ENCODE results near the gene CENPP. TPM values are rescaled to one million over a fixed set of nuclear protein-coding genes. Genes with fewer than 3 reads are reported as not detected.

CENPP gene
- total RNA-seq, 1 donor from 2014 or later: 9.1 TPM

DNA sequence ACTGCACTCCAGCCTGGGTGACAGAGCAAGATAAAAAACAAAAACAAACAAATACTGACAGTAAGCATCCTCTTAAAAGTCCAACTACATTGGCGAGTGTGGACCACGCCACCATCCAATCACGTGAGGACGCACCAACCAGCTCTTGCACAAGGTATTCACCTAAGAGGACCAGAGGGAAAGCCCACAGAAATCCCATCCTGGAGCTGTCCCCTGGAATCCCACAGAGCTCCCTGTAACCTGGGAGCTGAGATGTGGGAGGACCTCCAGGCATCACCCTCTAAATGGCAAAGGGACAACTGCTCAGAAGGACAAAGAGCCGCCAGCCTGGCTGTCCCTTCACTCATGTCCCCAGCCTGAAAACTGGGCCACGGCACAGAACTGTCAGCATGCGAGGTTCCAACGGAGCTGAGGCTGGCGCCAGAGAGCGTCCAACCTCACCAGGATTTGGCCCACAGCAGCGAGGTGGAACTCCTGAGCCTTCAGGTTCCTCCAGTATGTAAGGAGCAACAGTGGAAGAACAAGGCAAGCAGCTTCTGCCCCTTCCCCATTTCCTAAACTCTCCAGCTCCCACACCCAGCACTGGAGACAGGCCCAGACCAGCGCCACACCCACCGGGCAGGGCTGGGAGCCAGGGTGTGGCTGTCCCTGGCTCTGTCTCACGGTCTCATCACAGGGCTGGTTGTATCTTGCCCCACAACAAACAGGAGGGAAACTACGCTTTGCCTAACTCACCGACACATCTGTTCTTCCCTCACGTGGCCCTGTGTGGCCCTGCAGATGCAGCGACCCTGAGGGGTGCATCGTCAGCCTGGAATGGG is 328.9 kb downstream of the CENPP start:
- intact Hi-C loops (cut with DNase I): no loop called here
- ATAC-seq (peak; percentile 76), DNase-seq (ENCODE audit: low spot score) (peak; percentile 39)

DNA sequence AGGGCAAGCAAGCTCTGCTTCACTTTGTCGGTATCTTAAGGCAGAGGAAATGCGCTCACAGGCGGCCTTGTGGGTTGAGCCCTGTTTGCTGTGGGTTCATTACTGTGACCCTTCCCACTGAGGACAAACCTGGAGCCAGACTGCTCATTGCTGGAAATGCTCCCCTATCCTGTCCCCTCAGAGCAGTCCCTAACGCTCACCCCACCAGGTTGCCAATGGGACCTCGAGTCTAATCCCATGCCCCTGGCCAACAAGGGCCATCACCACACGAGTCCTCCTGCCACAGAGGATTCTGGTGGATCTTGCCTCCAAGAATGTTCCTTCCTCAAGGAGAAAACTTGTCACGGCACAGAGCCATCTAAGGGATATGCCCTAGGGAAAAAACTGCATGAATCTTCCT is 329.6 kb downstream of the CENPP start:
- intact Hi-C loops (cut with DNase I): no loop called here
- peak; percentile 3 for ATAC-seq
- DNase-seq (ENCODE audit: low spot score): no peak

DNA sequence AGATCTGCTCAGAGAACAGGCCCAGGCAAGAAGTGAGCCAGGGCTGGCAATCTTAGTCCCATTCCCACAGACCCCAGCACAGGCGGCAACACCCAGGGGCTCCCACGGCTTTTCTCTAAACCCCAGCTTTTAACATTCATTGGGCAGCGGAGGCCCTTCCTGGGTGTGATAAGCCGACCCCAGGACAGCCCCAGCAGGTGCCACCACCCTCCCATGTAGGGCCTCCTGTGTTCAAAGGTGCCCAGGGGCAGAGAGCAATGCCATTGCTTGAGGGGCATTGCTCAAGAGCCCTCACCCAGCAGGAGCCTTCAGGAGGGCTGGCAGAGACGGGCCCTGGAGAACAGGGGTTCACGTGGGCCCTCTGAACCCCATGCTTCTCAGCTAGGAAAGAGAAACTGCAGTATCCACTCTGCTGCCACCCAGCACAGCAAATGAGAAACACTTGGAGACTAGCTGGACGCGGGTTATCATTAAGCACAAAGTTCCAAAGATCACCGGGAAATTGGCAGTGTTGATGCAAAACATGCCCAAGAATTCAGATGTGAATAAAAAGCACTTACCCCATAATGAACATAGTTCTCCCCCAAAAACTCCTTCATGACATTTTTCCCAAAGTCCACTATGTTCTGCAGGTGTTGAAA is 330.3 kb downstream of the CENPP start:
- DNase-seq (ENCODE audit: low spot score): peak; percentile 39
- intact Hi-C loops (cut with DNase I): no loop called here
- ATAC-seq: no peak

DNA sequence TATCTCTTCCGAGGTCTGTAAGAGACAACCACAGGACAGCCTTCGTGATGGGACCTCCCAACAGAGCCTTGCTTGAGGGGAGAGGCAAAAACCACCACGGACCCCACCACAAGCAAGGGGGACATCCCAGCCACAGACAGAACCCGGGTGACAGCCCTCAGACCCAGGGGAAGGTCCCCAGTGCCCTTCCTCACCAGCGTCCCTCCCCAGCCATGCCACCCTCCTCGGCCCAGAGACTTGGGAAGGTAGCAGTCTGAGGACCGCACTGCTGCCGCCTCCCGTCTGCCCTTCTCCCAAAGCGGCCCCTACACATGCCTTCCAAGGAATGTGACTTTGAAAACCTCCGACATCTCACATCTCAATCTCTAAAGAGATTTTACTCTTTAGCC is 330.8 kb downstream of the CENPP start:
- intact Hi-C loops (cut with DNase I): no loop called here
- ATAC-seq (no peak), DNase-seq (ENCODE audit: low spot score) (peak; percentile 34)

DNA sequence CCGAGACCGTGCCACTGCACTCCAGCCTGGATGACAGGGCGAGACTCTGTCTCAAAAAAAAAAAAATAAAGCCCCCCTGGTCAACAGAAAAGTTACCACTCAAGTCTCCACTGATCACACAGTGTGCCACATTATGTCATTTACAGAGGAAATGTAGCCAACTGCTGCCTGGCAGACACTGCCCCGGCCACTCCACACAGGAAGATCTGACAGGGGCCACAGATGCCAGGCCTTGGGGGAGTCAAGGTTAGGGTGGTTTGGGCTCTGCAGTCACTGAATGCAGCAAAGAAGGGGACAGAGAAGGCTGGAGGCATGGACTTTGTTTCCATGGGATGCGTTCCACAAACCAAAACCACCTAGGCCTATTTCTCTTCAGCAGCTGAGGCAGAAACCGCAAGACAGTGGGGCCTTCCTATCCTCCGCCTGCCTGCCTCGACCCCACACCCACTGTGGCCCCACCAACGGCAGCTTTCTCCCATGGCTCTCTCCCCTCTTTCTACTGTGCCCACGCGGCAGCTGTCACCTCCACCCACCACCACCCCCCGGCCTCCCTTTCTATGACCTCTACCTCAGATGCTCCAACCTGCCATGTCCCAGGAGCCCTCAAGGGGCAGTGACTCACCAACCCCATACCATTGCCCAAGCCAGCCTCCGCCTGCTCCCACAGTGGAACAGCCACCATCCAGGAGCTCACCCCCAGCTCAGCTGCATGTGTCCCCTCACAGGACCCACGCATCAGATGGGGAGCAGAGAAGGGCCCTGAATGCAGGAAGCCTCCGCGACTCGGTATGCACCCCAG is 331.7 kb downstream of the CENPP start:
- intact Hi-C loops (cut with DNase I): no loop called here

DNA sequence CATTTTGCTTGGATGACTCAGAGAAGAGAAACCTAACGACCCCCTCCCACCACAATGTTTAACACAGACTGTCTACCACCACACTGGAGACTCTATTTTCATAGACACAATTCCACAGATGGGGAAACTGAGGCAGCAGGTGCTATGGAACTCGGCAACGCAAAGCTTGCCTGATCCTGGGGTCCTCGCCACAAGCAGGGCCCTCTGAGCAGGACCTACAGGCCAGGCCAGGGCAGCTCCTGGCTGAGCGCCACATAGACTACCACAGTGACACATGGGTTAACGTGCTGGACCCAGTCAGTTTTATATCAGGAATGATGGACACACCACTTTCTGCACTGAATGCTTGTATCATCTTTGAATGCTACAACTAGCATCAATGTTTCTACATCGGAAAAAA is 332.4 kb downstream of the CENPP start:
- ATAC-seq: no peak
- intact Hi-C loops (cut with DNase I): no loop called here
- peak; percentile 45 for DNase-seq (ENCODE audit: low spot score)

More for the DNA sequence above, 331.7 kb downstream of the CENPP start:
- ATAC-seq (no peak), DNase-seq (ENCODE audit: low spot score) (peak; percentile 47)

DNA sequence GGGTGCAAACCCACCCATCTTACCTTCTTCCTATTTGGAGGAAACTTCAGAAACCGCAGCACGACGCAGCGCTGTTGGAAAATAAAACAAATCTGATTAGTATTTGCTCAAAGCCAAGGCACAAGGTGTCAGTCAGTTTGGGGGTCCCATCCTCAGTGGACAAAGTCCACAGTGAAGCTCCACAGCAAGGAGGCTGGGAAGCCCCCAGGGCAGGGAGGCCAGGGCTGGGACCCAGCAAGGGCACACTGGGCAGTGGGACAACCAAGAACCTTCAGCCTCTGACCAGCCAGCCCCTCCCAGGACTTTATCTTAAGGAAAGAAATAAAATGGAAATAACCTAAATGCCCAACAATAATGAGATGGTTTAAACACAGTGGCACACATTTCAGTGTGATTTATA is 332.9 kb downstream of the CENPP start:
- intact Hi-C loops (cut with DNase I): no loop called here
- DNase-seq (ENCODE audit: low spot score): no peak
- no peak for ATAC-seq

DNA sequence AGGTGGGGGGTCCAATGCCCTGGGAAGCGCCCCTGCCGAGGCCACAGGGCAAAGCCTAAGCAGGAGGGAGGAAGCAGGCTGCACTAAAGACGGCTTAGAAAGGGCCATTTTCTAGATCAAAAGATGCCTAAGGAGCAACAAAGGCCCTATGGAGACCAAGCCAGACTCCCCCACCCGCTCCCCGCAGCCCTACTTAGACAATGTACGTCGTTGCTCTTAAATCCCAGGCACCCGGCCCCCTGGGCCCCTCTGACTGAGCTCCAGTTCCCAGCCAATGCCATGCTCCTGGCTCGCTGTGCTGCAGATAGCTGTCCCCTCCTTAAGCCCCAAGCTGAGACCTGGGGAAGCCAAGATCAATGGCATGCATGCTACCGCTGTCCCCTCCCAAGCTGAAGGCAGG is 333.8 kb downstream of the CENPP start:
- ATAC-seq (no peak), DNase-seq (ENCODE audit: low spot score) (no peak)
- intact Hi-C loops (cut with DNase I): no loop called here

DNA sequence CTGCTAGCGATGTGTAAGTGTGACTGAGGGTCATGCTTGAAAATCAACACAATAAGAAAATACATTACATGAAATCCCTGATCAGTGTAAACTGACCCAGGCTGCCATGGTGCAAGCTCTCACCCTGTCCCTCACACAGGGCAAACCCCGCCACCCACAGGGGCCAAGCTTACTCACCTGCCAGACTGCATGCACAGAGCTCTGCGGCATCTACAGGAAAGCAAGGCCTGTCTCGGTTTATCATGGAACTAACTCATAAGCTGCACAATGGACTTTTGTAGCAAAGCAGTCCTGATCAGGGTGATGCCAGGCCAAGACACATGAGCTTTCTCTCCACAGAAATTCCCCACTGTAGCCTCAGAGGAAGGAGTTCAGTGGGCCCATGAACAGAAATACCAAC is 334.5 kb downstream of the CENPP start:
- no peak for ATAC-seq
- no peak for DNase-seq (ENCODE audit: low spot score)
- intact Hi-C loops (cut with DNase I): no loop called here

DNA sequence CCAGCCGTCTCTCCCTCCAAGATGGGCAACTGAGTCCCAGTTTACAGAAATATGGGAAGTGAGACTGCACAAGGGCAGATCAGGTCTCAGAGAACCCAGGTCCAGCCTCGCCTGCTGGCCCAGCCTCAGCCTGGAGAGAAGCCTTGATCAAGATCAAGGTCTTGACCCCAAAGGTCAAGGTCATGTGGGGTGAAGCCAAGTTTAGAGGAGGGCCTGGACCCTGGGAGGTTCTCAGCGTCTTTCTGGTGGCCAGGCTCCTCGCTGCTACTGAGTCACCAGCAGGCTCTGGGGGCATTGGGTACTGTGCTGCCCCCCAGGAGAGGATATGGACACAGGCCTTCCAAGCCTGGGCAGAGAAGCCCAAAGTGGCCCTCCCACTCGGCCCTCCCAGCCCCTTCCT is 335.4 kb downstream of the CENPP start:
- intact Hi-C loops (cut with DNase I): no loop called here
- ATAC-seq (no peak), DNase-seq (ENCODE audit: low spot score) (no peak)

DNA sequence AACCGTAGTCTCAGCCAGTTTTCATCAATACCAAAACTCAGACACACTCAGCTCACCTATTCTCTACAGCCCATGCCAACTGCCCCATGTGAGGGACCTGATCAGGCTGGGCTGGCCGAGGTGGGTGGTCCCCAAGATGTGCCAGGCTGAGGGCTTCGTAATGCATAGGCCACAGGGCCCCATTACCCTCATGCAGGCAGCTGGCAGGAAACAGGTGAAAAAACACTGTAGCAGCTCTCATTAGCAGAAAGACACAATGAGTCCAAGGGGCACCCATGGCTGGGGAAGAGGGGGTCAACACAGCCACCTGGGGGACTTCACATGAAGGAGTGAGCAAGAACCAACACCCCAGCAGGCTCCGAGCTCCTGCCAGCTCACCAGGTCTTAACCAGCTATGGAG is 336.0 kb downstream of the CENPP start:
- DNase-seq (ENCODE audit: low spot score) (no peak), ATAC-seq (no peak)
- intact Hi-C loops (cut with DNase I): no loop called here

DNA sequence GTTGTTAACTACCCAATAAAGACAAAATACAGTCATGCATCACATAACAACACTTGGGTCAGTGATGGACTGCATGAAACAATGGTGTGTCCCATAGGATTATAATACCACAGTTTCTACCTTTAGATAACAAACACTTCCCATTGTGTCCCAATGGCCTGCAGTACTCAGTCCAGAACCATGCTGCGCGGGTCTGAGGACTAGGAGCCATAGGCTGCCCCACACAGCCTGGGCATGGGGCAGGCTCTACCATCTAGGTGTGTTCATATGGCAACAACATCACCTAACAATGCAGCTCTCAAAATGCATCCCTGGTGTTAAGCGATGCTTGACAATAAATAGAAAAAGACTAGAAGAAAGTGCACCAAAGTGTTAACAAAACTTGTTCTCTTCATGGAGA is 337.4 kb downstream of the CENPP start:
- ATAC-seq: no peak
- intact Hi-C loops (cut with DNase I): no loop called here
- DNase-seq (ENCODE audit: low spot score): no peak

DNA sequence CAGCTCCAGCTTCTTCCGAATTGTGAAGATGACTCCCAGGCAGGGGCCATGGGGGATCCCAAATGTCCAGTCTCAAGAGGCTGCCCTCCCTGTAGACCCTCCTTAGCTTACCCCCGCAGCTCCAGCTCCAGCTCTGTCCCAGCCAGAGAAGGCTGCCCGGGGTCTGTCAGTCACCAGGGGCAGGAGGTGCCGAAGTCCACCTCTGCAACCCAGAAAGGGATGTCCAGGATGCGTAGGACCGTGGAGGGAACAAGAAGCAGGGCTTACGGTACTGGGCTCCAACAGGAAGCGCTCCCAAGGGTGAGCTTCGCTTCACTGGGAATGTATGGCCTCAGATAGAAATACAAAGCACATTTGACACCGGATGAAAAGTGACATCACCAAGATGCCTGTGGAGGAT is 338.2 kb downstream of the CENPP start:
- intact Hi-C loops (cut with DNase I): no loop called here
- ATAC-seq (no peak), DNase-seq (ENCODE audit: low spot score) (no peak)

DNA sequence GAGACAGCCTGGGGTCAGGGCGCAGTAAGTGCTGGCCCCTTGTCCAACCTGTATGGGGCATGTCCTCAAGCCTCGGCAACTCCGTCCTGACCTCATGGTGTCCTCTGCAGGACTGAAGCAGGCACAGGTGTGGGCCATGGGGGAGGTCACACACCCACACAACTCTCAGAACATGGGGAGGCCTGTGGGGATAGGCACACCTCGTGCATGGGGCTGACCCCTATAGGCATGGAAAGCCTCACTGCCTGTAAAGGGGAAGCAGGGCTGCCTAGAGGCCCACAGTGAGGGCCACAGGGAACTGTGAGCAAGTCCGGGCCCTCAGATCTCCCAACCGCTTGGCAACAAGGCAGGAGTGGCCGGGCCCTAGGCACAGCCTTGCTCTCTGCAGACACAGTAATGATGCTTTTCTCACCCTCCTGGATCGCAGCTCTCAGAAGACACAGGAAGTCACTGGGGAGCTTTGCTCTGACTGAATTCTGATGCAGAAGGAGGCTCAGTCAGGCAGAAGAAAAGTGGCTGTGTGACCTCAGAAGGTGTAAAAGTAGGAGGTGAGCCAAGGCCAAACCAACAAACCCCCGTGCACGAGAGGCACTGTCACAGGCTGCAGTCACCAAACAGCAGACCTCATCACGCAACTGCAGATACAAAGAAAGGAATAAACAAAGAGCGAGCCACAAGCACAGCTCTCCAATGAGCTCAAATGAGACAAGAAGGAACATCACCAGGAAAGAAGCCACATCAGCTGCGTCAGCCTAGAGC is 338.8 kb downstream of the CENPP start:
- intact Hi-C loops (cut with DNase I): no loop called here
- DNase-seq (ENCODE audit: low spot score) (no peak), ATAC-seq (no peak)

DNA sequence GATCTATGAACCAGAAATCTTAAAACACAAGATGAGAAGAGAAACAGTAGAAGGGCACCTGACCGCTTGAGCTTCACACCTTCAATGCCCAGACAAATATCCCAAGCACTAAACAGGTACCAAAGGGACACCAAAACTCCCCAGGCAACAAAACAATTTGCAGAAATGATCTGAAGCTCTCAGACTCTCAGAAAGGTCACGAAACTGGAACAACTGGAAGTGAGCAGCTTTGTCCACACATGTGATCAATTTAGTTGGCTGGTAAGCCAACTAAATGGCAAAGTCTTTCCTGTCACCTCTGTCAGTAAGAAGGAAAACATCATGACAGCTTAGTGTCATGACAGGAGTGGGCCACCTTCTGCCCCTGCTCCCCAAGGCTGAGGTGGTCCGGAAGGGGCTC is 340.1 kb downstream of the CENPP start:
- no peak for DNase-seq (ENCODE audit: low spot score)
- ATAC-seq: no peak
- intact Hi-C loops (cut with DNase I): no loop called here

DNA sequence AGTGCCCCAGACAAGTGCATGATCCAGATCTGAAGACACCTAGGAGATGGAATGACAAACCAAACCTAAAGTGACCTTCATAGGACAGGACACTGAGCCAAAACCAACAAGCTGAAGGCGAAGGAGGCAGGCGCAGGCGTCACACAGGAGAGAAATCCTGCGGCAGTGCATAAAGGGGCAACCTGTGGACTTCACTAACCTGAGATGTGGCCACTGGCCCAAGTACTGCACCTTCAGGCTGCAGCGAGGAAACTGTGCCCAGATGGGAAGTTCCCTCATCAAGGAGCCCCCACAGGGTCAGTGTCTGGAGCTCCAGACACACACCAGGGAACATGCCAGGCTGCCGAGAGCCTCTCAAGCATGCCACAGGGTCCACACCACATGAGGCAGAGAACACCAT is 340.5 kb downstream of the CENPP start:
- intact Hi-C loops (cut with DNase I): no loop called here
- no peak for DNase-seq (ENCODE audit: low spot score)
- ATAC-seq: no peak

DNA sequence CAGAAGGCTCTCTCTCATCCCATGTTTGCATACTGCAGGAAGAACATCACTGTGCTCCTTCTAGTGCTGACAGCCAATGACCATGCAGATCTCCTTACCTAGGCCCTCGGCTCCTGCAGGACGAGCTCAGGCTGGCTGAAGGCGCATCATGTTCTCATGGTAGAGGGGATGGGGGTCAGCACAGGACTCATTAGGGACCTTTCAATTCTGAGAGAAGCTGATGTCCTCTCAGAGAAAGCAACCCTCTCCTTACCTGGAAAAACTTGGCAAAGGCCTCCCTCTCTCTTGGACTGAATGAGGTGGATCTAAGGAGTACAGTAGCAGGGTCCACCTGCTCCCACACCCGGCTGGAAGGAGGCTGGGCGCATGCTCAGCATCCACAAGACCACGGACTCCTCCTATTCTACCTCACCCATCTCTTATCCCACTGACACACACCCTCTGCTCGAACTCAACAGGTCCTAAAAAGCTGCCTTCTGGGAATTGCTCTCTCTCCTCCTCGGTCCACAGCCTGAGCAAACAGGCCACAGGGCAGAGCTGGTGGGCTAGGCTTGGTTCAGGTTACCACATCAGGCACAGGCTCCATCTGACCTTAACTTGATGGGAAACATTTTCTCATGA is 341.3 kb downstream of the CENPP start:
- intact Hi-C loops (cut with DNase I): no loop called here
- DNase-seq (ENCODE audit: low spot score) (no peak), ATAC-seq (no peak)

DNA sequence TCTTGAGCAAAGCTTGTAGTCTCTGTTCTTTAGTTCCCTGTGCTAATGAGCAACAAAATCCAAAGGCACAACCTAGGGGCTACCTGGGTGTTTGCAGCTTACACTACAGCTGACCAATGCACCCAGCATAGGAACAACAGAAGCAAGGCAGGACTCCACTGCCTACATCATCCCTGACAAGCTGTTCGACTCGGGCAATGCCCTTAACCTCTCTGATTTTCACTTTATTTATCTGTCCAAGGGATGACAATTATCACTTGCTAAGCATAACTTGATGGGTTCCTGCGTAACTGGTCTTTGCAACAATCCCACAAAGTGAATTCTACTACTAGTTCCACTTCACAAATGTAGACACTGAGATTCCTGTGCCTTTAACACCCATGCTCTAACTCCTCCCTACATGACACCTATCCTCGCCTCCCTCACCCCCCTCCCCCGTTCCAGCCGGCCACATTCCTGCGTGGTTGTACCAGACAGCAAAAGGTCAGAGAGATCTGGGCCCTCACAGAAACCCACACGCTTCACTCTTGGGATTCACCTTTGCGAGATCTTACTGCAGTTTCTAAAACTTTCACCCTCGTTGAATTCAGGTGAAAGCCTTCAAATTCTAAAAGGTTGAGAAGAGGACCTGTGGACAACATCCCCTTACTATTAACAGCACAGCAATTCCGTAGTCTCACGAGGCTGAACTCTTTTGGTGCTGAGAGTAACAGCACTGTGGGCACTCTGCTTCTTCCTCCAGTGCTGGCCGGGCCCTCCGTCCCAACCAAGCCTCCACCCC is 343.2 kb downstream of the CENPP start:
- DNase-seq (ENCODE audit: low spot score): no peak
- ATAC-seq: no peak
- intact Hi-C loops (cut with DNase I): no loop called here
